ENCODE measurements around the gene SYCE3. TPM values are rescaled to one million over a fixed set of nuclear protein-coding genes. Genes with fewer than 3 reads are reported as not detected.

Gene SYCE3
- total RNA-seq, 1 donor from 2014 or later = not detected

- Histone ChIP-seq H3K36me3 (peaks cover 36% of the 10 kb centered on the region), H3K9me3 (no peaks in the 10 kb centered on the region), H3K27me3 (ENCODE audit: low read depth) (no peaks in the 10 kb centered on the region), H3K4me3 (no peak overlapping the region), H3K27ac (no peak overlapping the region), H3K4me1 (peaks cover 18% of the 10 kb centered on the region)
- no peak for TF ChIP-seq CTCF (IDR thresholded peaks at IDR 0.05)
- ATAC-seq = no peak
- intact Hi-C loops (cut with DNase I) = no loop called here
- peak; percentile 50 for DNase-seq
Observed at GRCh38 chr22:50503475-50504145, 59.1 kb downstream of the SYCE3 start.

GRCh38 chr22:50502628-50503474 is 59.9 kb downstream of the SYCE3 start:
- no peak for DNase-seq
- Histone ChIP-seq H3K4me1 (peaks cover 22% of the 10 kb centered on the region), H3K9me3 (no peaks in the 10 kb centered on the region), H3K4me3 (no peak overlapping the region), H3K27ac (no peak overlapping the region), H3K36me3 (peaks cover 36% of the 10 kb centered on the region), H3K27me3 (ENCODE audit: low read depth) (no peaks in the 10 kb centered on the region)
- TF ChIP-seq CTCF (IDR thresholded peaks at IDR 0.05) = no peak
- intact Hi-C loops (cut with DNase I) = no loop called here
- ATAC-seq = no peak

- ATAC-seq (no peak), DNase-seq (no peak)
- no peak for TF ChIP-seq CTCF (IDR thresholded peaks at IDR 0.05)
- Histone ChIP-seq H3K4me1 (peaks cover 22% of the 10 kb centered on the region), H3K36me3 (peaks cover 36% of the 10 kb centered on the region), H3K27ac (no peak overlapping the region), H3K4me3 (no peak overlapping the region), H3K27me3 (ENCODE audit: low read depth) (no peaks in the 10 kb centered on the region), H3K9me3 (no peaks in the 10 kb centered on the region)
- intact Hi-C loops (cut with DNase I) = no loop called here
Observed at GRCh38 chr22:50502096-50502495, 60.6 kb downstream of the SYCE3 start.

Other genes starting within 250 kb of the SYCE3 start
- gene DENND6B, start 235.9 kb downstream of the SYCE3 start, total RNA-seq = 14.4 TPM
- gene PPP6R2, start 219.6 kb downstream of the SYCE3 start, total RNA-seq = 52.5 TPM
- gene SBF1, start 87.9 kb downstream of the SYCE3 start, total RNA-seq = 59.0 TPM
- gene ADM2, start 81.4 kb downstream of the SYCE3 start, total RNA-seq = 1.5 TPM
- gene MIOX, start 76.1 kb downstream of the SYCE3 start, total RNA-seq = not detected
- 58.8 TPM for gene LMF2, start 55.2 kb downstream of the SYCE3 start, total RNA-seq
- gene NCAPH2, start 54.7 kb downstream of the SYCE3 start, total RNA-seq = 46.1 TPM
- 4.9 TPM for gene SCO2, start 37.3 kb downstream of the SYCE3 start, total RNA-seq
- gene TYMP, start 32.9 kb downstream of the SYCE3 start, total RNA-seq = 151 TPM
- gene KLHDC7B, start 17.0 kb downstream of the SYCE3 start, total RNA-seq = 0.77 TPM
- 12.6 TPM for gene CPT1B, start 15.5 kb upstream of the SYCE3 start, total RNA-seq
- 76.7 TPM for gene CHKB, start 19.9 kb upstream of the SYCE3 start, total RNA-seq
- 1.7 TPM for gene MAPK8IP2, start 37.9 kb upstream of the SYCE3 start, total RNA-seq
- 53.5 TPM for gene ARSA, start 65.2 kb upstream of the SYCE3 start, total RNA-seq
- 50.6 TPM for gene SHANK3, start 109.9 kb upstream of the SYCE3 start, total RNA-seq
- 0.62 TPM for gene ACR, start 175.3 kb upstream of the SYCE3 start, total RNA-seq
- gene RABL2B, start 220.7 kb upstream of the SYCE3 start, total RNA-seq = 46.3 TPM

Data from lower lobe of right lung (tissue), 2 donors.